GM11168 (cell line): Measurements from ENCODE around the gene AUTS2.

Experiments used
- in situ Hi-C: fragments of 300-500 bp; cut with MboI; formaldehyde crosslinking; loops from one replicate; pipeline ENCODE4 v1.12.0; 2022; ENCODE audit warnings: low sequenced_read_pairs; ENCODE audit not compliant: unreplicated experiment

AUTS2 gene

DNA sequence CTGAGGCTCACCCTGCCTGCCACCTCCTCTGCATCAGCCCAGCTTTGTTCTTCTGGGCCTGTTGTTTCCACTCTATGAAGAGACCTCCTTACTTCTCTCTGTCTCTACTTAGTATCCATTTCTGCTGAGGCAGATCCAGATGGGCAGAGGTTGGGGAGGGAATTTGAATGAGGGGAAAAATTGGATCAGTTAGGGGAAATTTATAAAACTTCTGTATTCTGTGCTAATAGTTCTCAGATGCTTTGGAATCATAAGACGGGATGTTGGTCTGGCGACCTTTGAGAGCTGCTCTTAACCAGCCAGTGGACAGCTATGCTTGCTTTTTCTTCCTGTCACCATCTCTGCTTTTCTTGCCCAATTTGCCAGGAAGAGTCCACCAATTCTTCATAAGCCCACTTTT lies 55.5 kb downstream of the AUTS2 start:
- in situ Hi-C loops: no loop called here

DNA sequence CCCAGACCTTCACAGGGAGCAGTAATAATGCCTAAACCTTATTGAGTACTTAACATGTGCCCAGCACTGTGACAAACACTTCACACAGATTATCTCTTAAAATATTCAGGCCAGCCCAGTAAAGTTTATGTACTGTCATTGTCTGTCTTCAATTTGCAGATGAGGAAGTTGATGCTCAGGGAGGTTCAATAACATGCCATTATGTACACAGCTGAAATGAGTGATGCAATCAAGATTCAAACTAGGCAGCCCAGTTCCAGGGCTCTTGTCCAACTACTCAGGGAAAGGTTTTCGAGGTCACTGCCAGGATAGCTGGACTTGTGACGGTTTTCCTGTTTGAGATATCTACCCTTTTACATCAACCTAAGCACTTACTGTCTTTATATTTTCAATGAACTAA lies 56.1 kb downstream of the AUTS2 start:
- in situ Hi-C loops: no loop called here

DNA sequence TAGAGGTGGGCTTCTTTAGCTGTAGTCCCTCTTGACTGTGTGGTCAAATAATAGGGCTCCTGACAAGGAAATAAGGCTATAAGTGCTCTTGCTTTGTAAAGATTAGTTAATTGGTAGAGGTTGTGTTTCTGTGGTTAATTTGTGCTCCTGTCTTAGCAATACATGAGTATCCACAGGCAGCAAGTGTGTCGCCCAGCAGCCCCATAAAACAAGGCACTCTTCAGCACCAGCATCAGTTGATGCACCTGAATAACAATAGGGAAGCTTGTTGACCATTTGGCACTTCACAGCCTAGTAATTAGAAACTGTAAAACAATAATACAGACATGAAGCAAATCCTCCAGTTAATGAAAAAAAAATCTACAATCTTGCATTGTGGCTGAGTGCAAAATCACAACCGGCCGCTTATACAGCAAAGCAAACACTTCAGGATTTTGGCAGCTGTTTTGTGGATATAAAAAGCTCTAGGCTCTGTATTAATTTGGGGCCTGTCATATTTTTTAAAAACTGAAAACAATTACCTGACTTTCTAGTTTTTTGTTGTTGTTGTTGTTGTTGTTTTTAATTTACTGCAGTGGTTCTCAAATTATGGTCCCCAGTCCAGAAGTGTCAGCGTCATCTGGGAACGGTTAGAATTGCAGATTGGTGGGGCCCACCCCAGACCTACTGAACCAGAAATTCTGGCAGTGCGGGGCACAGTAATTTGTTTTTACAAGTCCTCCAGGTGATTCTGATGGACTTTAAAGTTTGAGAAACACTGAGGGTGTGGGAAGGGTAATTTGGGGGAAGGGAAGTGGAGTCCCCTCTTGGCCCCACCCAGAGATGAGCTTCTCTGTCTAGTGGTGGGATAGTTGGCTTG lies 56.8 kb downstream of the AUTS2 start:
- in situ Hi-C loops: no loop called here

DNA sequence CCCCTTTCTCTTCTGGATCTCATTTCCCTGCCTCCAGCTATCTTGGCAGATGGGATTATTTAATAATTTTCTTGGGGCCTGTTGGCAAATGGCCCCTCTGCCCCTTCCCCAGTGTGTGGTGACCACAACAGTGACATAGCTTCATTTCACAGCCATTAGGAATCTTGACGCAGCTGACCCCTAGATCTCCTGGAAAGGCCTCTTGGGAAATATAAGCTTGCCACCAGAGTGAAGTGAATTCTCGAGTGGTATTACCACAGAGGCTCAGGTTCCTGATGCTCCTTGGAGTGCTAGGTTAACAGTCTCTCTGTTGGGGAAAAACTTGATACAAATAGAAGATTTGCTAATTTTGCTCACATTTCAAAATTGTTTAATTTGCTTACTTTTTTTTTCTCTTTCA lies 57.8 kb downstream of the AUTS2 start:
- in situ Hi-C loops: no loop called here

DNA sequence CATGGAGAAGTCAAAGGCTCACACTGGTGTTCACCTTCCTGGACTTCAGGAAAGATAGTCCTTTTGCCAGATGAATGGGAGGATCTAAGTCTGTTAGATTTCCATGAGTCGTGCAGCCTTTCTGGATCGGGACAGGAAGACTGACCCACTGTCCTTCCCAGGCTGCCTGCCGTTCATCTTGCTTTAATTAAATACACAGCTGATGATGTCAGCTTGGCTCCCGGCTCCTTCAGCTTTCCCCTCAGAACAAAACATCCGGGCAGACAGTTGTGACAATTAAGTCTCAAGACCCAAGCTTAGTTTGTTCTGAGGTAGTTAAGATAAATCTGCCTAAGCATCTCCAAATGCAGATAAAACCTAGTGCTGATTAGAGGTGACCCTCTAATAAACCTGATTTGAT lies 58.6 kb downstream of the AUTS2 start:
- in situ Hi-C loops: no loop called here

DNA sequence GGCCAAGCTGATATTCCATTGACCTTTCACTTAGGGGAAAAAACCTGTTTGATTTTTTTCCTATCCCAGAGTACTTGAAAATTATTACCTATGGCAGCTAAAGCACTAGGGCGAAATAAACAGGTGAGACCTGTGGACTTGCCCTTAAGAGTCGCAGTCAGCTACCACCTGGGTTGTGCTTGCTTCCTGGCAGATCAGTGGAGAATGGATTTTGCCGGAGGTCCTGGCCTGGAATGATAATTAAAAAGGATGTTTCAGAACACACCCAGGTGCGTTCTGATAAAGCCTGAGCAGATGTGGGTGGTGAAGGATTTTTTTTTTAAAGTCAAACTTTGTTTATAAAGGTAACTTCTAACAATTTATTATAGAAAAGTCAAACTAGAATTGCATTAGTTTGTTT lies 59.1 kb downstream of the AUTS2 start:
- in situ Hi-C loops: no loop called here

DNA sequence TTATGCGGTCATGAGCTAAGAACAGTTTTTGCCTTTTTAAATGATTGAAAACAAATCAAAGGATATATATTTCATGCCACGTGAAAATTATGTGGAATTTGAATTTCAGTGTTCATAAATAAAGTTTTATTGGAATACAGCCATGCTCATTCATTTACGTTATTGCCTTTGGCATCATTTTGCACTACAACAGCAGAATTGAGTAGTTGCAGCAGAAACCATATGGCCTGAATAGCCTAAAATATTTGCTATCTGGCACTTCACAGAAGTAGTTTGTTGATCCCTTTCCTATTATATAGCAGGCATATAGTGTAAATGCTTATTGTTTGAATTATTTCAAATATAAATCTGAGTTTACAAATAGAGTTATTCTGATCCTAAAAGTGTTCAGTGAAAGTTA lies 59.7 kb downstream of the AUTS2 start:
- in situ Hi-C loops: no loop called here

DNA sequence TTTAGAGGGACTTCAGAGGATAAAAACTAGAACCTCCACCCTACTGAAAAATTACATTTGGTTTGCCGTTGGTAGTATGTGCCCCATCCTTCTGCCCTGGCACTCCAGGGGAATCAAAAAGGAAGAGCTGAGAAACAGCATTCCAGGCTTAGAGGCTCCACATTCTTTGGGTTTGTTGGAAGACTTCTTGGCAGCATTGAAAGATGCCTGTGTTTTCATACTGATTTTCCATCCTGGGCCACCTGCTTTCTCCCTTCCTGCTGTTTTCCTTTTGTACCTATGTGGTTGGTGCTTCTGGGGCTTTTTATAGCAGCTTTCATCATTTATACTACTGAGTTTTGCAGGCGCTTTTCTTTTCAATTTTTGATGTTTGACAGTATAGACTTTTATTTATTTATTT lies 61.7 kb downstream of the AUTS2 start:
- in situ Hi-C loops: loop anchor here (10.0 kb wide), 1 partner anchor 545 kb away; no protein-coding TSS in a partner anchor

DNA sequence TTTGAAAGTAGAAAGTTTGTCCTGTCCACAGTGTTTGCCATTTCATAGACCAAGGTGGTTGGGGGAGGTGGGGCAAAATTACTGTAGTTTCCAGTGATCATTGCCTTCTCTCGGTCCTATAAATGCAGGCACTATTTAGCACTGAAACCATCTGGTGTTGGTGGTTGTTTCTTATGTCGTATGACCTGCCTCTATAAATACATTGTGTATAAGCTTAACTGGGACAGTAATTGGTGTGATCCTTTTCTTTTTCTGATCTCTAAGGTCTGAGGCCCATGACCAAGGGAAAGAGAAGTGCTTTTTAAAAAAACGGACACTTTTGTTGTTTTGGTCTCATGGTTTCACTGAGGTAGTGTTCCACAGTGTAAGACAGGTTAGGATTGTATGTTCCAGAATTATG lies 63.1 kb downstream of the AUTS2 start:
- in situ Hi-C loops: loop anchor here (10.0 kb wide), 1 partner anchor 547 kb away; no protein-coding TSS in a partner anchor

DNA sequence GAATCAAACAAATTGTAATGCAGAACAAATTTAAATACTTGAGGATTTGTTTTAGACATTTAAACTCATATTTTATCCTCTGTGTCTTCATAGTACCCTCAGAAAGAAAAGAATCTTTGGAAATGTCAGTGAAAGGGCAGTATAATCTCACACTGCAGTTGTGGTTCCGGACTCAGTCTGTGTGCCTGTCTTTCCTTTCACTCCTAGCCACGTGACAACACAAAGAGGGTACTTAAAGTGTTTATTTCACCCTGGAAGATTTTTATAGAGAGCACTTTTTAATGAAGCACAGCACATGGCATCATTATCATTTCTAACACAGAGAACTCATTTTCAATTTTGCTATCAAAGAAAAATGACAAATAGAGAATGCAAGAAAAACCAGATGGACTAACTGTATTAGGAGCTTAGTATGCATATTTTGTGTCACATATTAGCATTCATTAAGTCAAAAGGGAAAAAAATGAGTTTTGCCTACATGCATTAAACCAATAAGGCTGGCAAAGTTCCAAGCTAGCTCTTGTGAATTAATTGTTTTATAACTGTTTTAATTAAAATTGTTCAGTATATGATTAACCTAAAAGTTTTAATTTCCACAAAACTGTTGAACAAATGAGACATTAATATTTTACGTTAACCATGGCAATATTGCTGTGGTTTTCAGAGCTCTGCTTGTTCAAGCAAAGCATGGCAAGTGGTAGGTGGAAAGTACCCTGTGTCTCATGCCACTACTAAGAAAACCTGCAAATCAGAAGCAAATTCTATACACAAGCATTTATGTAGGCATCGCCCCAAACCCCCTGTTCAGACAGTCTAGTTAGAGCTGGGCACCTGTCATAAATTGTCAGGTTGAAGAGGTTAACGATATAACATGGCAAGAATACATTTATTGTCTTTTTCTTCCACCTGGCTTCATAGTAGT lies 65.9 kb downstream of the AUTS2 start:
- in situ Hi-C loops: loop anchor here (10.0 kb wide), 1 partner anchor 549 kb away; no protein-coding TSS in a partner anchor

DNA sequence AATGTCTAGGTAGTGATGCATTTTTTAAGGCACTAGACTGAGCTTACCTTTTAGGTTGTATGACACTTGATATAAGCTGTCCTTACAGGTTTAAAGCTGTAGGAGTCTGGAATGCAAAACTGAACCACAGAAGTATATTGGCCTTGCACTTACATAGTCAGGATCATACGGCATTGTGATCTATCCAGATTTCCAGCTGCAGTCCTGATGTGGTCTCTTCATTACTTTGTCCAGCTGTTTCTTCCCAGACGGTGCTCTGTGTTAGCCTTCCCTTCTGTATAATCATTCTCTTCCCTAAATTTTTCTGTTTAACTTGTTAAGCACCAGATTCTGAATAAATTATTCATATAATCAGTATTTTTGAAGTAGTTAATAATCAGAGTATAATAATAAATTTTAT lies 67.1 kb downstream of the AUTS2 start:
- in situ Hi-C loops: loop anchor here (10.0 kb wide), 1 partner anchor 551 kb away; no protein-coding TSS in a partner anchor

DNA sequence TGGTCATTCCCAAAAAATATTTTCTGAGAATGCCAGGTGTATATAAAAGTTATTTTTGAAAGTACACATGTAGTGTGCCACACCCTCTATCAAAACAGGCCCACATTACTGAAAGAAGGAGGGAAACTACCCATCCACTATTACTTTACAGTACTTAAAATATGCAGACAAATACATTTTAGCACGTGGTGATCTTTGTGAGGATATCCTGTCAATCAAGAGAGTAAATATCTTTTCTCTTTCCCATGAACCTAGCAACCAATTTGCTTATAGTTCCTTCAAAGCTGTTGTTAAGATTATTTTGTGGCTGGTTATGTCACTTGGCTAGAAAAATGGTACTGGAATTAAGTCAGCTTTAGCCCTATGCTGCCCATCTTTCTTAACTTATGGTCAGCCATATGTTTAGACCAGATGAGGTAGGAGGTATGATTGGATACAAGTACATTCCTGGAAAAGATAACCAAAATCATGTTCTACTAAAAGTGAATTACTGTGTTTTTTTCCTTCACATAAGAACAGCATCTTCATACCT lies 70.1 kb downstream of the AUTS2 start:
- in situ Hi-C loops: loop anchor here (10.0 kb wide), 1 partner anchor 554 kb away; no protein-coding TSS in a partner anchor

DNA sequence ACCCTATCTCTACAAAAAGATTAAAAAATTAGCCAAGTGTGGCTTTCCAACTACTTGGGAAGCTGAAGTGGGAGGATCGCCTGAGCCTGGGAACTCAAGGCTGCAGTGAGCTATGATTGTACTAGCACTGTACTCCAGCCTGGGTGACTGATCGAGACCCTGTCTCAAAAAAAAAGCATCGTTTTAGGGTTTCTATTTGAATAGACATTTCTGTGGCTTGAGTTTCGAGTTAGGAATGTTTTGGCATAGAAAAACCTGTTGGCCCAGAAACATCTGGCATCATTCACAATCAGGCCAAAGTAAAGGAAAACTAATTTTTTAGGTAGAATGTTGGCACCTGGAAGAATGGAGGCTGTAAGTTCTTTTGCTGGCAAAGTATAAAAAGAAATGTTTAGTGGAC lies 72.4 kb downstream of the AUTS2 start:
- in situ Hi-C loops: no loop called here

DNA sequence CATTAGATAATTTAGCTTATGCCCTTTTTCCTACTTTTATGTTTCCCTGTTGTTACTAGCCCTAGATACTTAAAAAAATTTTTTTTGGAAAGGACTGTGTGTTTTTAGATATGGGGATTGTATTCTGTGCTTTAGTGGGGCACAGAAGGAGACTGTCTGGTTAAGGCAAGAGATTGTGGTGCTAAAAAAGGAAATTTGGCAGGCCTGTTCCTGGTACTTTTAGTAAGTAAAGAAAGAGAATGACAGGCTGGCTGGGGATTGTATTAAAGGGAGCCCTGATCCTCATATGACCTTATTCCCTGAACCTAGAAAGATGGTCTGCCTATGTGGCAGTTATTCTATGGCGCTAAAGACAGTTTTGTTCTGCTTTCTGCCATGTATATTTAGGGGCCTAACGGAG lies 74.8 kb downstream of the AUTS2 start:
- in situ Hi-C loops: no loop called here

DNA sequence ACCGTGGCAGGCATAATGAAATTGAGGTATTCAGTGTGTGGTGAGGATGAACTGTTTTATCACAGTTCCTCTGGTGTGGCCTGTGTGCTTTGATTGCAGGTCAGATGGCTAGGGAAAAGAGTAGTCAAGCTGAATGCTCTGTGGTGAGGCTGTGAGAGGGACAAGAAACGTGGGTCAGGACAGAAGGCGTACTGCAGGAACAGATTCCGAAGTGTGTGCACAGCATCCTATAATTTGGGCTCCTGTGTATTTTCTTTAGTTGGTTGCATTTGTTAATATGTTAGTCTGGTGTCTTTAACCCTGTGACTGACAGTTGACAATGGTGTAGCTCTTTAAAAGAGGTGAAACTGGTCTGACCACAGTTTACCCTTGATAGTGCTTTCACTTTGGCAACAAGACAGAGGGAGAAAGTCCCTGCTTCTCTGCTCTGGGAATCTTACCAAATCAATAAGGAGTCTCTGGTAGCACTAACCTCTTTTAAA lies 76.5 kb downstream of the AUTS2 start:
- in situ Hi-C loops: no loop called here

DNA sequence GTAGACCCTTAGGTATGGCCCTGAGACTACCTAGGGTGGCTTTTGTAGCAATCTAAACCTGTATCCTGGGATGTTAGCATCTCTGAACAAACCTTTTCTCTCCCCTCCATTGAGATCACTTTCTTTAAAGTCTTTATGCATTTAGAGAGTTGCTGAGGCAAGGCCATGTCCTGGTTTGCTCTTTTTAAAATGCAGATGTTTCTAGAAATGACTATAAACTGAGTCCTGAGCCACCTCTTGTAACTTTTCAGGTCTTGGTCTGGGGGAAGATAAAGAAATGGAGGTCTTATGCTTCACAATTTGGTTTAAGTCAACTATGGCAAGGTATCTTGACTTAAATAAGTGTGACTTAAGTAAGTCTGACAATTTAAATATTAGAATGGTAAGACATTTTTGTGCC lies 78.0 kb downstream of the AUTS2 start:
- in situ Hi-C loops: no loop called here

DNA sequence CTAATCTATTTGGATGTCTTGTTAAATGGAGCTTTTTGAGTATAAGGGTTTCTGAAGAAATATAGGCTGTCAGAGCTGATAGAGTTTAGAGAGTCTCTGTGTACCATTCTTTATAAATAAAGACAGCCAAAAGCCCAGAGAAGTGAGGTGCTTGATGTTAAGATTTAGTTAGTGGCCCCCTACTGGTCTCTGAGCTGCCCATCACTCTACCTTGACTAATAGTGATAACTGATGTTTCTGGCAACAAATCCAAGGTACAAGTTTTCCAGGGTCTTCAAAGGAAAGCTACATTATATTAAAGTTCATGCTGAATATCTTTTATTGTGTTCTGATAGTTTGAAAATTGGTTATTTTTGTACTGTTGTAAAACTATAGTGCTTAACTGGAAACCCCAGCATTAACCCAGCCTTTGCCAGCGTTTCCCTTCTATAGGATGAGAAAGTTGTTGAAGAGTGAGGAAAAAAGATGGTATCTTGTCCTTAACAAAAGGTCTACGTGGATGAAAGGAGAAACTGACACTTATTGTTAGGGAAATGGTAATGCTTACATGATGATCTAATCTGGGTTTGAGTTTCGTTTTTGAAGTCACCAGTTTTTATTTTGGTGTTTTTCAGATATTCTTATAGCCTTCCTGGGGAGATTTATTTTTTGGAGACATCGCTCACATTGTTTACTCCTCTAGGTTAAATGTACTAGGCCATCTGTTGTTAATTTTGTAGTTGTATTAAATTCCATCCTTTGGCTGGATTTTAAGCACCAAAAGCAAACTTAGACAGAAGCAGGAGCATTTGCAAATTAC lies 79.0 kb downstream of the AUTS2 start:
- in situ Hi-C loops: no loop called here

DNA sequence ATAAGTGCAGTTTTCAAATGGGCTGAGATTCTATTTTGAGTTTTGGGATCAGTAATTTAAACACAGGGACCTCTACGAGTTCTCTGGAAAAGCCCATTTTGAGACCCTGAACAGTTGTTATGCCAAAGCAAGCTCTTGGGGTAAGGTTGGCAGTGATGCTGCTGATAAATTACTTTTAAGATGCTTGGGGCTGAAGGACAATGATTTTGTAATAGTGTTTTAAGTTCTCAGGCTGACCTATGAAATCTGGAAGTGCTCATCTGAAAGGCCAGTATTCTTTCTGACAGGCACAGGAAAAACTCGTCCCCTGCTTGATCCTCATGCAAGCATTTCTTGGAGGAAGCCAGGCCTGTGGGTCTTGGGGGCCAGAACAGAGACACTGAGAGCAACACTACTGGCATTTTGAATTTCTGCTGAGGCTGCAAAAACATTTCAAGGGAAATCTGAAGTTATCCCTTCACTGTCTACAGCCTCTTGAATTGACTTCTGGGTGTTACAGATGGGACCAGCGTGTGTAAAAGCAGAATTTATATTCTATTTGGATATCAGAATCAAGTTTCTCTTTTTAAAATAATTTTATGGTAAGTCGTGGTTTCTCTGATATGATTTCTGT lies 79.7 kb downstream of the AUTS2 start:
- in situ Hi-C loops: no loop called here

DNA sequence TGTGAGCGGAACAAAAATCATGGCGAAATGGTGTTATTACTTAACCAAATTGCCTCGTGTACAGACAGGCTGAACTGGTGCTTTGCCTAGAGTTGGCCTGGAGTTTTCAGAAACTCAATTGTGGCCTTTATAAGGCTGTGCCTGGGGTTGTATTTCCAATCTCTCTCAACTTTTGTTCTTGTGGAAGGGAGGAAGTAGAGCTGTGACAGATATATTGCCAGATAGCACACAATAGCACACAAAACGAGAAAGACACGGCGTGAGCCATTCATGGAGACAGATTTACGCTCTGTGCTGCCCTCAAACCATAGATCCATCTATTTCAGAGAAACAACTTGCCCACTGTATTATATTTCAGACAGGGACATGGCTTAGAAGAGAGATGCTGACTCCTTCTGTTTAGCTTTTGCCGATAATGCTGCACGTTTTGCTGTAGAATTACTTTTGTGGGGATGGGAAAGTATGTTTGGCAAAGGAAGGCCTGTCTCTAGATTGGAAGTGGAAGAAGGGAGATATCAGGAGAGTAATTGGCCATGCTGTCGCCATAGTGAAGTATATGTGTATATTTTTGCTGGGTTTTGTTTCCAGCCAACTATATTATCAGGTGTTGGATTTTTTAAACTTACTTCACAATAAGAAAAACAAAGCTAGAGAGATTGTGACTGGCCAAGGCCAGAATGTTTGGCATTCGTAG lies 80.4 kb downstream of the AUTS2 start:
- in situ Hi-C loops: no loop called here
